GM19324 (cell line): Measurements from ENCODE around the gene HAUS8.
"Not testable (repeated sequence)": the region's sequence is repeated elsewhere in the genome, so short reads cannot be mapped to it uniquely, and the experiment has no call there.

Source experiments
- ATAC-seq: cut with Tn5 transposase; IDR thresholded peaks from one replicate; pipeline ENCODE4 v1.9.1; 2021; ENCODE audit warnings: mild to moderate bottlenecking, moderate library complexity; ENCODE audit not compliant: unreplicated experiment, low FRiP score

HAUS8 gene

GRCh38 chr19:17103177-17103576 lies 27.9 kb upstream of the HAUS8 start:
- no peak for ATAC-seq

DNA sequence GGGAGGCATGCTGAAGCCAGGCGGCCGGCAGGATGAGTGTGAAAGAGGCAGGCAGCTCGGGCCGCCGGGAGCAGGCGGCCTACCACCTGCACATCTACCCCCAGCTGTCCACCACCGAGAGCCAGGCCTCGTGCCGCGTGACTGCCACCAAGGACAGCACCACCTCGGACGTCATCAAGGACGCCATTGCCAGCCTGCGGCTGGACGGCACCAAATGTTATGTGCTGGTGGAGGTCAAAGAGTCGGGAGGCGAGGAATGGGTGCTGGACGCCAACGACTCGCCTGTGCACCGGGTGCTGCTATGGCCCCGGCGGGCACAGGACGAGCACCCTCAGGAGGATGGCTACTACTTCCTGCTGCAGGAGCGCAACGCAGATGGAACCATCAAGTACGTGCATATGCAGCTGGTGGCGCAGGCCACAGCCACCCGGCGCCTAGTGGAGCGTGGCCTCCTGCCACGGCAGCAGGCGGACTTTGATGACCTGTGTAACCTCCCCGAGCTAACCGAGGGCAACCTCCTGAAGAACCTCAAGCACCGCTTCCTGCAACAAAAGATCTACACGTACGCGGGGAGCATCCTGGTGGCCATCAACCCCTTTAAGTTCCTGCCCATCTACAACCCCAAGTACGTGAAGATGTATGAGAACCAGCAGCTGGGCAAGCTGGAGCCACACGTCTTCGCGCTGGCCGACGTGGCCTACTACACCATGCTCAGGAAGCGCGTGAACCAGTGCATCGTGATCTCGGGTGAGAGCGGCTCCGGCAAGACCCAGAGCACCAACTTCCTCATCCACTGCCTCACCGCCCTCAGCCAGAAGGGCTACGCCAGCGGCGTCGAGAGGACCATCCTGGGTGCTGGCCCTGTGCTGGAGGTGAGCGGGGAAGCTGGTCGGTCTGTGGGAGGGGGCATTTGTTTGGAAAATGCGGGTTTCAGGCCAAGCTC lies 26.7 kb upstream of the HAUS8 start:
- ATAC-seq = no peak

GRCh38 chr19:17098326-17098725 lies 23.1 kb upstream of the HAUS8 start:
- ATAC-seq = no peak

DNA sequence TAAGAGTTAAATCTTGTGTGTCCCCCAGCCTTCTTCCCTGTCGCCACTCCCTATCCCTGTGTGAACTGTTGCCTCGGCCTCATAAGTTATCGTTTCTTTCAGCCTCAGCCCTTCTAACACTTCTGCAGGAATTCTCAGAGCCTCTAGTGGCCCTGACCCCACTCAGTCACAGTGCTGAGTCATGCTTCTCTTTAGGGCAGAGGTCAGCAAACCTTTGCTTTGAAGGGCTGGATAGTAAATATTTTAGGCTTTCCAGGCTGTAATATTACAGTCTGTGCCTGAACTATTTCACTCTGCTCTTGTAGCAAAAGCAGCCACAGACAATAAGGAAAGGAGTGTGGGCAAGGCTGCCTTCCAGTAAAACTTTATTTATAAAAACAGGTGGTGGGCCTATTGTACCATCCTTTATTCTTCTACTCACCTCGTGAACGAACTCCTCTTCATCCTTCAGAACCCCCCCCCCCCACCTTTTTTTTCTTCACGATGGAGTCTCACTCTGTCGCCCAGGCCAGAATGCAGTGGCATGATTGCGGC lies 22.4 kb upstream of the HAUS8 start:
- ATAC-seq = no peak

- no peak for ATAC-seq
Observed at GRCh38 chr19:17095141-17095919, 20.1 kb upstream of the HAUS8 start.

DNA sequence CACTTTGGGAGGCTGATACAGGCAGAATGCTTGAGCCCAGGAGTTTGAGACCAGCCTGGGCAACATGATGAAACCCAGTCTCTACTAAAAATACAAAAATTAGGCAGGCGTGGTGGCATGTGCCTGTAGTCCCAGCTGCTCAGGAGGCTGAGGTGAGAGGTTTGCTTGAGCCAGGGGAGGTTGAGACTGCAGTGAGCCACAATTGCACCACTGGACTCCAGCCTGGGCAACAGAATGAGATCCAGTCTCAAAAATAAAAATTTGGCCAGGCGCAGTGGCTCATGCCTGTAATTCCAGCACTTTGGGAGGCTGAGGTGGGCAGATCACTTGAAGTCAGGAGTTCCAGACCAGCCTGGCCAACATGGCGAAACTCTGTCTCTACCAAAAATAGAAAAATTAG lies 19.4 kb upstream of the HAUS8 start:
- ATAC-seq = not testable (repeated sequence)

GRCh38 chr19:17092696-17093095 lies 17.4 kb upstream of the HAUS8 start:
- no peak for ATAC-seq

DNA sequence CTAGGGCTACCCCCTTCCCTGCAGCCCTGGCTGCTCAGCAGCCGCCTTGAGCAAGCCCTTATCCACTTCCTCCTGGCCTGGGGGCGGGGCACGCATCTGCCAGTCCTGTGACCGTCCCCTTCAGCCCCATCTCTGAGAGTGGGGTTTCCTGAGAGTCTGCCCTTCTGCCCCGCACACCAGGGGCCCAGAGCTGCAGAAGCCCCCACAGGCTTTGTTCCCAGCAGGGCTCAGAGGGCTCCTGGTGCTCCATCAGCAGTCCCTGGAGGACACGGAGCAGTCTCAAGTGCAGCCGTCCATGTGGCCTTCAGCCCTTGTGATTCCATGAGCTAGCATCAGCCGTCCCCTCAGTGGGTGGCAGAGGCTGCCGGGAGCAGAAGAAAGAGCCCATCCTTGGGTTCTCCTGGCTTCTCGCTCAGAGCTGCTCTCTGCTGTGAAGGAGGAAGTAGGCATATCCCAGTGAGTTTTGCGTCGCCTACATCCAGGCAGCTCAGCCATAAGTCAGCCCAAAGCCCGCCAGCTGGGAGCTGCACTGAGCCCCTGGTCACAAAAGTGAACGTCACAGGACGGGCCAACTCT lies 16.6 kb upstream of the HAUS8 start:
- ATAC-seq = no peak

- ATAC-seq = no peak
Observed at GRCh38 chr19:17090583-17090982, 15.3 kb upstream of the HAUS8 start.

- ATAC-seq = no peak
Observed at GRCh38 chr19:17088552-17088951, 13.3 kb upstream of the HAUS8 start.

DNA sequence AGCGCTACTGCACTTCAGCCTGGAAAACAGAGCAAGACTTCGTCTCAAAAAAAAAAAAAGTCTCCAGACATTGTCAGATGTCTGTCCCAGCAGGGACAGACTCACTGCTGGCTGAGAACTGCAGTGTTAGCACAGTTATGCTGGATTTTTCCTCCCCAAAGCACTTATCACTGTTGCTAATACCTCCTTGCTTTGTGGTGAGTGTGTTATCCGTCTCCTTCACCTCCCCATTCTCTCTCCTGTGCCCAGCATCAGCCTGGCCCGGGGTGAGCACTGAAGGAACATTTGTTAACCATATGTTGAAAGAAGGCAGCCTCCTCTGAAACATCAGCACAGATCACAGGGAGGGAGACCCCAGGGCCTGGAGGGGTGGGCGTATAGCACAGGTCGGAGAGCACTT lies 11.6 kb upstream of the HAUS8 start:
- no peak for ATAC-seq

GRCh38 chr19:17086120-17086519 lies 10.9 kb upstream of the HAUS8 start:
- ATAC-seq = no peak

DNA sequence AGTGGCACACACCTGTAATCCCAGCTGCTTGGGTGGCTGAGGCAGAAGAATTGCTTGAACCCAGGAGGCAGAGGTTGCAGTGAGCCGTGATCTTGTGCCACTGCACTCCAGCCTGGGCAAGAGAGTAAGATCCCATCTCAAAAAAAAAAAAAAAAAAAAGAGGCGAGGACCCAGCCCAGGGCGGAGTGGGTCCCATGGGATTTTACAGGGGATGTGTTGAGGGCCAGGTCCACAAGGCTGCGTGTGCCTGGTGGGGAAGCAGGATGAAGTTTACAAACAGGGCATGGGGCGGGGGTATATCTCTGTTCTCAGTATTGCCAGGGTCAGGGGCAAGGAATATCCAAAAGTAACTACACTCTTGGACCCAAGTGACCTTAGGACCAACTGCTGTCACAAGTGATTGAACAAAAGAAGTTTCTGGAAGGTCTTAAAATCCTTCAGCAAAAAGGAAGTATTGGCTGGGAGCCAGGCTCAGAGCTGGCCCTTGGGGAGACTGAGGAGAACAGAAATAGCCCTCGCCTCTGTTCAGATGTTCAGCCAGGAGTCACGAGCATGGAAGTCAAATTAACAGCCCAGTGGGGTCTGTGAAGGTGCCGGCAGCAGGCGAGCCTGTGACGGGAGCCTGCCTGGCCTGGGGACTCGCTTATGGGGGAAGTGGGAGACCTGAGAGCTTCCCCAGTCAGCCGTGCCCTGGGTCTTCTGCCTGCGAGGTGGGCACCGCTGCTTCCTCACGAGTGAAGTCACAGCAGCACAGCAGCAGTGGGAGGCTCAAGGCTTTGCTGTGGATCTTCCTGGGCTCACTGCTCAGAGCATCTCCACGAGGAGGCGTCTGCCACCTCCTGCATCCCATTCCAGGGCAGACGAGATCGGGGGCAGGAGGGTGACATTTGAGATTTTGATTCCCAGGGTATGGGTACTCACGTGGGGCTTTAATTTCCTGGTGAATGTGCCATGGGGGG lies 6.7 kb upstream of the HAUS8 start:
- no peak for ATAC-seq

DNA sequence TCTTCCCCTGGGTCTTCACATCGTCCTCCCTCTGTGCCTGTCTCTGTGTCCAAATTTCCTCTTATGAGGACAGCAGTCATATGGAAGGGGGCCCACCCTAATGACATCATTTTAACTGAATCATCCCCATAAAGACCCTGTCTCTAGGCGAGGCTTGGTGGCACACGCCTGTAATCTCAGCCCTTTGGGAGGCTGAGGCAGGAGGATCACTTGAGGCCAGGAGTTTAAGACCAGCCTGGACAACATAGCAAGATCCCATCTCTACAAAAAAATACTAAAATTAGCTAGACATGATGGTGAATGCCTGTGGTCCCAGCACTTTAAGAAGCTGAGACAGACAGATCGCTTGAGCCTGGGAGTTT lies 5.2 kb upstream of the HAUS8 start:
- no peak for ATAC-seq

GRCh38 chr19:17079710-17080439 lies 4.6 kb upstream of the HAUS8 start:
- peak; percentile 28 for ATAC-seq

- ATAC-seq = no peak
Observed at GRCh38 chr19:17078920-17079709, 3.9 kb upstream of the HAUS8 start.

DNA sequence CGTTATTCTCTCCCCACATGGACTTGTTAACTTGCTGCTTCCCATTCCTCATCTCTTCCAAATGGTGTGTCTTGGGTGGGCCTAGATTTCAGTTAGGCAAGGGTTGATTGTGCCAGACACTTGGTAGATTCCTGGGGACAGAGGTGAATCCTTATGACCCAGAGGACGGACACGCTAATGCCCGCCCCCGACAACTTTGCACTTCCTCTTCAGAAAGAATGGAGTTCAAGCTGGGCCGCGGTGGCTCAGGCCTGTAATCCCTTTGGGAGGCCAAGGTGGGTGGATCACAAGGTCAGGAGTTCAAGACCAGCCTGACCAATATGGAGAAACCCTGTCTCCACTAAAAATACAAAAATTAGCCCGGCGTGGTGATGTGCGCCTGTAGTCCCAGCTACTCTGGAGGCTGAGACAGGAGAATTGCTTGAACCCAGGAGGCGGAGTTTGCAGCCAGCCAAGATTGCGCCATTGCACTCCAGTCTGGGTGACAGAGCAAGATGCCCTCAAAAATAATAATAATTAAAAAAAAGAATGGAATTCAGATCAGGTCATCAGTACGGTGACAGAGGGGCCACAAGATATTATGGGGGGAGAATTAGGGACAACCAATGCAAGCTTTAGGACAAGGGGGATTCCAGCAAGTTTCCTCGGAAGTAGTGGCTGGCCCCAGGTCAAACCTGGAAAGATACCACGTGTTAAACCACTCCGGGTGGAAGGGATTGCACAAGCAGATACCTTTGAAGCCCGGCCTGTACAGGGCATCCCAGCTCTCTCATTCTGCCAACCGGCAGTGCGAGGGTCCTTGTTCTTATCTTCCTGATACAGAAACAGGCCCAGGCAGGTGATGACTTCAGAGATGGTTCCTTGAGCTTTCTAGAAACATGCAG lies 3.0 kb upstream of the HAUS8 start:
- no peak for ATAC-seq
